ENCODE measurements around the gene PALD1.
A peak's percentile ranks its signal among the peaks of the same experiment; 100 is the strongest.

PALD1 gene

DNA sequence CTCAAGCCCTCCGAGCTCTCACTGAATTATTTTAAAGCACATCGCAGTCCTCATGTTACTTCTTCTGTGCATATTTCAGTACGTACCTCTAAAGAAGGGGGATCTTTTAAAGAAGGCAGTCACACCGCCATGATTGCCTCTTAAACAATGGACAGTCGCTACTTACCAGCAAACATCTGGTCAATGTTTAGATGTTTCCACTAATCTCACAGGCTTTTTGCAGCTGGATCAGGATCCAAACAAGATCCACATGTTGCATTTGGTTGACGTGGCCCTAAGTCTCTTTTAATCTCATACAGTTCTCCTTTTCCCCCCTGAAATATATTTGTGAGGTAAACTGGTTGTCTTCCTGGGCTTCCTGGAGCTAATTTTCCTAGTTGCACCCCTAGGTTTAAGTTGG lies 74.0 kb downstream of the PALD1 start:
- TF ChIP-seq, protein P1, sequence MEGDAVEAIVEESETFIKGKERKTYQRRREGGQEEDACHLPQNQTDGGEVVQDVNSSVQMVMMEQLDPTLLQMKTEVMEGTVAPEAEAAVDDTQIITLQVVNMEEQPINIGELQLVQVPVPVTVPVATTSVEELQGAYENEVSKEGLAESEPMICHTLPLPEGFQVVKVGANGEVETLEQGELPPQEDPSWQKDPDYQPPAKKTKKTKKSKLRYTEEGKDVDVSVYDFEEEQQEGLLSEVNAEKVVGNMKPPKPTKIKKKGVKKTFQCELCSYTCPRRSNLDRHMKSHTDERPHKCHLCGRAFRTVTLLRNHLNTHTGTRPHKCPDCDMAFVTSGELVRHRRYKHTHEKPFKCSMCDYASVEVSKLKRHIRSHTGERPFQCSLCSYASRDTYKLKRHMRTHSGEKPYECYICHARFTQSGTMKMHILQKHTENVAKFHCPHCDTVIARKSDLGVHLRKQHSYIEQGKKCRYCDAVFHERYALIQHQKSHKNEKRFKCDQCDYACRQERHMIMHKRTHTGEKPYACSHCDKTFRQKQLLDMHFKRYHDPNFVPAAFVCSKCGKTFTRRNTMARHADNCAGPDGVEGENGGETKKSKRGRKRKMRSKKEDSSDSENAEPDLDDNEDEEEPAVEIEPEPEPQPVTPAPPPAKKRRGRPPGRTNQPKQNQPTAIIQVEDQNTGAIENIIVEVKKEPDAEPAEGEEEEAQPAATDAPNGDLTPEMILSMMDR (conservative IDR thresholded peaks at IDR 0.05), result no peak
- TF ChIP-seq ZFX (IDR thresholded peaks at IDR 0.05), result no peak
- no peak overlapping the region for H3K27ac ChIP-seq

DNA sequence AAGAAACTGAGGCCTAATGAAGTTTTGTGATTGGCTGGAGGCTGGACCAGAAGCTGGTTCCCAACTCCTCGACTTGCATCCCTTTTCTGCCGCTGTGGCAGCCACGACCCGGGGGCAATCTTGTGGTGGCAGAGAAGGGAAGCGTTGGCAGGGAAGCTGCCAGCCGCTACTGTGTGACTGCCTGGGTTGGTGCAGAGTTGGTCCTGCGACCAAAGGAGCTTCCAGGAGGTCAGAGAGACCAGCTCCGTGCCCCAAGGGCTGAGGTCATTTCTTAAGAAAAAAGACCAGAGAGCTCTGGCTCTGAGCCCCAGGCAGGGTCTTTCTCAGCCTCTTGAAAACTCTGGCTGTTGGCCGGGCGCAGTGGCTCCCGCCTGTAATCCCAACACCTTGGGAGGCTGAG lies 76.8 kb downstream of the PALD1 start:
- no peak for TF ChIP-seq ZFX (IDR thresholded peaks at IDR 0.05)
- TF ChIP-seq, protein P1 (conservative IDR thresholded peaks at IDR 0.05), result no peak
- H3K27ac ChIP-seq, result no peak overlapping the region

DNA sequence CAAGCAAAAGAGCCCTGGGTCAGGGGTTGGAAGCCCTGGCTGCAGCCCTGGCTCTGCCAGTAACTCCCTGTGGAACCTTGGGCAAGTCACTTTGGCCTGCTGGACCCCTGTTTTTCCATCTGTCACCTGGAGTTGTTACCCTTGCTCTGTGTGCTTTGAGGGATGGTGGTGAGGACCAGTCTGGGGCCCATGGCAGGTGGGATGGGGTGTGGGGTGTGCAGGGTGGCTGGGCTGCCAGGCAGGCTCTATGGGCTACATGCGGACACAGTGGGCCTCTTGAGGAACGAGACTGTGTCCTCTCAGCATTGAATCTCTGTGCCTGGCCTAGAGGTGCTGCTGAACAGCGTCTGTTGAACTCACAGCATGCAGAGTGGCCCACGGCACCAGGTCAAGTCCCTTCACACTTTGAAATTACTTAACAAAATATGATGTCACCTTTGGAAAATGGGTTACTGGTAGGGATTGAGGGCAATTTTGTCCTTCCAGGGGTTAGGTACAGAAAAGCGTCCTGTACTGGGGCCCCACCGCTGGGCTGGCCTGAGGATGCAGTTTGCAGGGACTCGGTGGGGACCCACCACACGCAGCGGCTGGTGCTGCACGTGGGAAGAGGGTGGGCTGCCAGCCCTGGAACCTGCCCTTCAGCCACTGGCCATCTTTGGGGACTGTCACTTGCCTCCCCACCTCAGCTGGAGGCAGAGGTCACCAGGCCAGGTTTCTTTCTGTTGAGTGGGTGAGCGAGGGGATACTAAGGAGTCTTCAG lies 78.7 kb downstream of the PALD1 start:
- no peak overlapping the region for H3K27ac ChIP-seq
- TF ChIP-seq, protein P1 (conservative IDR thresholded peaks at IDR 0.05), result no peak
- TF ChIP-seq ZFX (IDR thresholded peaks at IDR 0.05), result no peak

DNA sequence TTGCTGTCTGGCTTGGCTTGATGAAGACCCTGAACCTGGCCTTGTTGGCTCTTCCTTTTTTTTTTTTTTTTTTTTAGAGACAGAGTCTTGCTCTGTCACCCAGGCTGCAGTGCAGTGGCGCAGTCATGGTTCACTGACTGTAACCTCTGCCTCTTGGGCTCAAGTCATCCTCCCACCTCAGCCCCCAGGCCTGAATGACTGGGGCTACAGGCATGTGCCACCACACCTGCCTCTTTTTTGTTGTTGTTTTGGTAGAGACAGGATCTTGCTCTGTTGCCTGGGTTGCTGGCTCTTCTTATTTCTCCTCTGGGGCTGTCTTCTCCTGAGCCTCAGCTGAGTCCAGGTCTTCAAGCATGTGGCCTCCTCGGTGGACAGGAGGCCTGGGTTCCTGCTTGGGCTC lies 79.3 kb downstream of the PALD1 start:
- TF ChIP-seq, protein P1 (conservative IDR thresholded peaks at IDR 0.05), result no peak
- TF ChIP-seq ZFX (IDR thresholded peaks at IDR 0.05), result no peak
- no peak overlapping the region for H3K27ac ChIP-seq

DNA sequence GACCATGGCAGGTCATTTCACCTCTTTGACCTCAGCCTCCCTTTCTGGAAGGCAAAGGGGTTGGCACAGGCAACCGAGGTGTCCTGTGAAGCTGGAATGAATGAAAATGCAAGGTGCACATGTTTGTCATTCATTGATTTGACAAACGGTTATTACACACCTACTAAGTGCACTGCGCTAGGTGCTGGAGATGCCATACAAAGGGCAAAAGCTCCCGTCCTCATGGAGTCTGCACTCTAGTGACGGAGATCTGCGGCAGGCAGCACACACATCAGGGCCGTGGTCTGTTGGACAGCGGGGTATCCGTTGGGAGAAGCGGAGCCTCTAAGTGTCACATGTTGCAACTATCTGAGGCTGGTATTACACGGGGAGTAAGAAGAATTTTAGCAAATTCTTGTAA lies 79.7 kb downstream of the PALD1 start:
- no peak for TF ChIP-seq ZFX (IDR thresholded peaks at IDR 0.05)
- TF ChIP-seq, protein P1 (conservative IDR thresholded peaks at IDR 0.05), result no peak
- H3K27ac ChIP-seq, result no peak overlapping the region

DNA sequence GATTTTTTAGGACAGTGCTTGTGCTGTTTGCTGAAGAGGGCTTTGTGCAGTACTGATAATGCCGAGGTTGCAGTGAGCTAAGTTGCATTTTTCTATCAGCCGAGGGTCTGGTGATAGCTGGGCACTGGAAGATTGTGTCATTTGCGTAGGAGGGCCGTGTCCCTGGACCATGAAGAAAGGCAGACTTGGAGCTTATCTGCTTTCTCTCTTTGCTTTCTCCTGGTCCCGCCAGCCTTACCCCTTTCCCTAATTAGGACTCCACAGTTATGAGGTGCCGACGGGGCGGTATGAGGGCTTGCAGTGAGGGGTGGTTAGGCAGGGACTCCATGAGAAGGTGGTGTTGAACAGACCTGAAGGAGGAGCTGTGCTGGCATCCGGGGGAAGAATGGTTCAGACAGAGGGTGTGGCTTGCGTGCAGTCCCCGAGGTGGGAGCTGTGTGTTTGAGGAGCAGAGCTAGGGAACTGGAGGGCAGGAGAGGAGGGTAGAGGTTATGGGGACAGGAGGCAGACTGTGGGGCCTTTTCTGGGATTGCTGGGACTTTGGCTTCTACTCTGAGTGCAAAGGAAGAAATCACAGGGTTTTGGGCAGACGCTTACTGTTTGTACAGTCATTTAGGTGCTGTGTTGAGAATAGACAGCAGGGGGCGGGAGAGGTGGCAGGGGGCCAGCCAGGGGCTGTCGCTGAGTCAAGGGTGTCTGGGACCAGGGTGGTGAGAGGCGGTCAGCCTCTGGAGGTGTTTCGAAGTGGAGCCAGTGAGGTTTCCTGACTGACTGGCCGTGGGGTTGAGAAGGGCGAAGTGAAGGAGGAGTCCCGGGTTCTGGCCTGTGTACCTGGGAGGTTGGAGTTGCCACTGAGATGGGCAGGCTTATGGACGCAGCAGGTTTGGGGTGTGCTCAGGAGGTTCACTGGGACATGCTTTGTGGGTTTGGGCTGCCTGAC lies 80.6 kb downstream of the PALD1 start:
- no peak for TF ChIP-seq ZFX (IDR thresholded peaks at IDR 0.05)
- TF ChIP-seq, protein P1 (conservative IDR thresholded peaks at IDR 0.05), result peak; percentile 75
- no peak overlapping the region for H3K27ac ChIP-seq

DNA sequence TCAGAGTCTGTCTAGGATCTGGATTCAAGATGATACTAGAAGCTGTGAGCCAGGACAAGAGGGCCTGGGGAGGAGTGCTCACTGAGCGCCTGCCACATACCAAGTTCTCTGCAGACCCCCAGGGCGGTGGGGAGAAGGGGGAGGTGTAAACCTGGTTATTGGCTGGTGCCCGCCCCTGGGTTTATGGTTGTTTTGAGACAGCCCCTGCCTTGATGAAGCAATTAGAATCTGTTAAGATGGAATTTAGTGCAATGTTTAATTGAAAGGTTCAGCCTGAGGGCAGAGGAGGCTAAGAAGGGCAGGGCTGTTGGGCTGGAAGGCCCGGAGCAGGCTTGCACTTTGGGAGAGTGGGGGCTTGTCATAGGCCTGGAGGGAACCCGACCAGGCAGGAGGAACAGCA lies 81.3 kb downstream of the PALD1 start:
- no peak overlapping the region for H3K27ac ChIP-seq
- TF ChIP-seq ZFX (IDR thresholded peaks at IDR 0.05), result no peak
- TF ChIP-seq, protein P1 (conservative IDR thresholded peaks at IDR 0.05), result no peak
